IPS-20b (cell line): Measurements from ENCODE around the gene GAD2.

Source experiments
- H3K27ac ChIP-seq: one replicate; pipeline ENCODE4 v1.5.1; 2013; ENCODE audit warnings: low read length
- H3K27me3 ChIP-seq: 2 replicates; pipeline ENCODE4 v1.6.1; 2013; ENCODE audit warnings: mild to moderate bottlenecking, low read length, inconsistent platforms; ENCODE audit not compliant: insufficient read depth
- H3K36me3 ChIP-seq: 2 replicates; pipeline ENCODE4 v1.6.1; 2013; ENCODE audit warnings: low read depth, mild to moderate bottlenecking, inconsistent platforms, low read length, moderate library complexity; ENCODE audit not compliant: insufficient read depth
- H3K4me1 ChIP-seq: 2 replicates; pipeline ENCODE4 v1.6.1; 2013; ENCODE audit warnings: mild to moderate bottlenecking, control low read depth, inconsistent platforms, low read length, moderate library complexity; ENCODE audit not compliant: insufficient read depth
- H3K4me3 ChIP-seq: 2 replicates; pipeline ENCODE4 v1.5.1; 2013; ENCODE audit warnings: mild to moderate bottlenecking, low read length, inconsistent platforms
- H3K9ac ChIP-seq: 2 replicates; pipeline ENCODE4 v1.6.1; 2013; ENCODE audit warnings: low read depth, mild to moderate bottlenecking, inconsistent platforms, low read length, moderate library complexity
- H3K9me3 ChIP-seq: 2 replicates; pipeline ENCODE4 v1.6.1; 2013; ENCODE audit warnings: mild to moderate bottlenecking, low read depth, low read length, inconsistent platforms; ENCODE audit not compliant: insufficient read depth

The GAD2 gene

DNA sequence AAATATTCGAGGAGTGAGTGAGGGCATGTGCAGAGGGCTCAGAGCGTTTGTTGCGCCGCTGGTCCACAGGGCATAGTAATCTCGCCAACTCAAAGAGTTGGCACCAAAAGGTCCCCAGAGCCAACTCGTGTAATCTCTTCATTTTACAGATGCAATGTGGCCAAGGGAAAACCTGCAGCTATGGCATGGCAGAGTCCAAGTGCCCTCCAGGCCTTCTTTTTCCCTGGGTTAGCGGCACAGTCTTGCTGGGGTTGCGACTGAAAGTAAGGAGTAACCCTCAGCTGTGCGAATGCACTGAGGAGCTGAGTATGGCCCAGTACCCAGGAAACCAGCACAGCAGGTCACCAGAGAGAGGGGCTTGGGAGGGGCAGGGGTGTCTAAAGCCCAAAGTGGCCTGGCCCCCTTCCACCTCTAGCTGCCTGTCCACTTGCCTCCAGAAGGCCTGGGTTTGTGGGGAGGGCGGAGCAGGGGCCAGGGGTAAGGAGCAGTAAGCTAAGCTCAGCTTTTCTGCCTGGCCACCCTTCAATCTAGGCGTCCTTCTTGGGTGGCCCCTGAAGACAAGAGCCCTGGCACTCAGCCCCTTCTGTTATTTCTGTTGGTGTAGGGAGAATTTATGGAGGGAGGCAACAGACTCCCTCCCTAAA lies 3.3 kb upstream of the GAD2 start:
- H3K9me3 ChIP-seq, result no peaks in the 10 kb centered on the region
- H3K27ac ChIP-seq, result no peak overlapping the region
- H3K27me3 ChIP-seq, result peaks cover 100% of the 10 kb centered on the region
- peaks cover 26% of the 10 kb centered on the region; the same call in 1 of the 2 replicates for H3K4me1 ChIP-seq
- H3K4me3 ChIP-seq, result peak overlapping the region; percentile 57
- no peaks in the 10 kb centered on the region for H3K36me3 ChIP-seq
- no peak overlapping the region for H3K9ac ChIP-seq

DNA sequence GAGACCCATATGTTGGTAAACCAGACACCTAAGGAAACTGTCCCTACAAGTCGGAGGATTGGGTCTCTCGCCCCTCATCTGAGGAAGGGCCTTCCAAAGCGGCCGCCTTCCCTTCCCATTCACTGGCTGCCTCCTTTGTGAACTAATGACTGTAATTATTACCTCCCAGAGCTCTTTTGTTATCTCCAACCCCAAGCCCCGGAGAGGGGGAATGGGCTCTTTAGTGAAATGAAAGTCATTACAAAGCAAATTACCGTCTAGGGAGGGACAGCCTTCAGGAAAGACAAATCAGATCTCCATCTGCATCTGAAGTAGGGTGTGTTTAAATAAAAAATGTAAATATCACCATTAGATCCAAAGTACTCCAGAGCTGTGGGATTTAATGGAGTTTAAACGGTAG lies 2.6 kb upstream of the GAD2 start:
- no peak overlapping the region for H3K27ac ChIP-seq
- peaks cover 100% of the 10 kb centered on the region for H3K27me3 ChIP-seq
- H3K4me3 ChIP-seq, result peak overlapping the region; percentile 65
- H3K9ac ChIP-seq, result peak overlapping the region; percentile 40; the same call in 1 of the 2 replicates
- H3K4me1 ChIP-seq, result peaks cover 31% of the 10 kb centered on the region; the same call in 1 of the 2 replicates
- no peaks in the 10 kb centered on the region for H3K36me3 ChIP-seq
- H3K9me3 ChIP-seq, result no peaks in the 10 kb centered on the region

DNA sequence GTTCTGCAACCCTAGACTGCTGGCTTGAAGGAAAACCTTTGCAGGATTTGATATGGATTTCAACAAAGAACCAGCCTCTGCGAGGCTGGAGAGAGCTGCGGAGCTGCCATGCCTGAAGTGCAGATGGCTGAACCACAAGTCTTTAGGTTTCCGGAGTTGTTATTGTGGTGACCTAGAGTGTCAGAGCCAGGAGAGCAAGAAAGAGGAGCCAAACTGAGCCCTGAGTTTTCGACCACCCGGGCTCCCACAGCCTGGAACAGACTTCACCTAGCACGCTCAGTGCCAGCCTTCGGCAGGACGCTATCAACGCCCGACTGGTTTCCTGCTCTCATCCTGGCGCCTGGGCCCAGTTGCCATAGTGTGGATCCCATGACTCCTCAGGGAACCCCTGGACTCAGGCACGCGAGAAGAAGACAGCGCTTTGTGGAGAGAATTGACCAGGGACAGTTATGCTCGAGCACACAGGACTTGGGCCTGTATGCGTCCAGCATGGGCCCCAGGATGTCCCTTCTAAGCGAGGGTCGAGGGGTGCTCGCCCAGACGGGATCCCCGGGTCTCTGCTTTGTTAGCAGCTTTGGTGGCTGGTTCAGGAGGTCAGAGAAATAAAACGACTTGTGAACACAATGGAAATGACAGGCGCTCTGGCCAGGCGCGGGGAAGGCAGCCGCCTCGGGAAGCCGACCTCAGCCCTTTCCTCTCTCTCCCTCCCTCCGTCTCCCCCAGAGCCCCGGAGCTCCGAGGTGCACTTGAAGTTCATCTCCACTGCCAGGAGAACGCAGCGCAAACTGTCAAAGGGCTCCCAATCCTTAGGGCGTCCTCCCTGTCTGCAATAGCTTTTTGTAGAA lies 1.8 kb upstream of the GAD2 start:
- Histone ChIP-seq H3K4me1 (peaks cover 33% of the 10 kb centered on the region; the same call in 1 of the 2 replicates), H3K9me3 (no peaks in the 10 kb centered on the region), H3K9ac (peak overlapping the region; percentile 40), H3K4me3 (peak overlapping the region; percentile 65), H3K27ac (no peak overlapping the region), H3K27me3 (peaks cover 100% of the 10 kb centered on the region), H3K36me3 (no peaks in the 10 kb centered on the region)

DNA sequence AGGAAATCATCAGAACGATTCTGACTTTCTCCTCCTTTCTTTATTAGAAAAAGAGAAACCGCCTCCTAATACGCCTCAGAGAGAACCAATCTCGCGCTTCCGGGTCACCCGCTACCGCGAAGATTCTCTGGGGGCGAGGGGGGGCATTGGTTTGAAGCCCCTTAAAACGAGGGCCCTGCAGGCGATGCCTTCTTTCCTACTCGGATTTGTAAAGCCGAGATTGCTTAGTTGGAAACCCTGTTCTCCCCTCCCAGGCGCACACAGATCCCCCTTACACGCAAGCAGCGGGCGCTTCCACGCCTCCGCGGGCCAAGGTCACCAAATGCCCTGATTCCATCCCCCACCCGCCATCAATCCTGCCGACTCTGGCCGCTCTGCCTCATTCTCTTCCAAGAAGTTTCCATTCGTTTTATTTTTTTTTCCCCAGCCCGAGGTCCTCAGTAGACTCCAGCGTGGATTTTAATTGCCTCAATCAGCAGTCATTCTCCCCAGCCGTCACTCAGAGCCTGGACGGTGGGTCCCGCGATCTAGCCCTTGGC lies 1.1 kb upstream of the GAD2 start:
- H3K36me3 ChIP-seq, result no peaks in the 10 kb centered on the region
- H3K4me3 ChIP-seq, result peak overlapping the region; percentile 65
- H3K27ac ChIP-seq, result no peak overlapping the region
- H3K27me3 ChIP-seq, result peaks cover 100% of the 10 kb centered on the region
- H3K4me1 ChIP-seq, result peaks cover 35% of the 10 kb centered on the region; the same call in 1 of the 2 replicates
- 0 out of 2 replicates have a peak overlapping the region, but pooled peaks have one; percentile 36 for H3K9ac ChIP-seq
- H3K9me3 ChIP-seq, result no peaks in the 10 kb centered on the region

DNA sequence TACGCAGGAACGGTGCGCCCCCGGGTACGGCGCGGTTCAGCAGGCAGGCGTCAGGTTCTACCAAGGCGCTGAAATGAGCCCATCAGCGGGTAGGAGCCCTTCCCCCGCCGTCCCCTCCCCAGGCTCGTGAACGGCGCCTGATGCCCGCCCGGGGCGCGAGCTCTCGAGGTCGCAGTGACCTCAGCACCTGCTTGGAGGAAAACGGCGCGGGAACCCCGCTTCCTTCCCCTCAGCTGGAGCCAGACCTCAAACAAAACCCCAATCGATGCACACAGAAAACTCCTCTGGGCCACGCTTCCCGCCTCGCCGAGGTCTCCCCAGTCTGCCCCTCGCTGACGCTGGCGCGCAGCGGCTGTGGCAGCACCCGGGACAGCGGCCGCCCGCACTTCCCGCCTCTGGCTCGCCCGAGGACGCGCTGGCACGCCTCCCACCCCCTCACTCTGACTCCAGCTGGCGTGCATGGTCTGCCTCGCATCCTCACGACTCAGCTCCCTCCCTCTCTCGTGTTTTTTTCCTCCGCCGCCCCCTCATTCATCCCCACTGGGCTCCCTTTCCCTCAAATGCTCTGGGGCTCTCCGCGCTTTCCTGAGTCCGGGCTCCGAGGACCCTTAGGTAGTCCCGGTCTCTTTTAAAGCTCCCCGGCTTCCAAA lies 514 bp upstream of the GAD2 start:
- Histone ChIP-seq H3K27me3 (peaks cover 100% of the 10 kb centered on the region), H3K4me3 (peak overlapping the region; percentile 65)

DNA sequence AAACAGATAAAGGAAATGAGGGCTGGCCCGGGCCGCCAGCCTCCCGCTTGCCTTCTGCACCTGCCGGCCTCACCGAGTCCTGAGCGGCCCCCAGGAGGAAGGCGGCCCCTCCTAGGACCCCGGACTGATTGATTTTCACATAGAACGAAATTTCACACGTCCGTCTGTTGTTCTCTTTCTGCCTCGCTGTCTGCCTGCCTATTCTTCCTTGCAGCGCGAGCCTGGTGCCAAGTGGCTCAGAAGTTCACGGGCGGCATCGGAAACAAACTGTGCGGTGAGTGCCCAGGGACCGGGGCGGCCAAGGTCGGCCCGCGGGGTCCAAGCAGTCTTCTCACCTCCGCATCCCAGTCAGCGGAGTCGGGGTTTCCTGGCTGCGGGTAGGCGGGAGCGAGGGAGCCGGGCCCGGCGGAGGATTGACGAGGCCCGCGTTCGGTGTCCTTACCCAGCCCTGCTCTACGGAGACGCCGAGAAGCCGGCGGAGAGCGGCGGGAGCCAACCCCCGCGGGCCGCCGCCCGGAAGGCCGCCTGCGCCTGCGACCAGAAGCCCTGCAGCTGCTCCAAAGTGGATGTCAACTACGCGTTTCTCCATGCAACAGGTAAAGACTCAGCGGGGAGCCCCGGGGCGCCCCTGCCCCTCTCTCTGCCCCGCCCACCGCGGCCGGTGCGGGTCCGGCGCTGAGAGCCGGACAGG lies 967 bp downstream of the GAD2 start:
- Histone ChIP-seq H3K27ac (no peak overlapping the region), H3K27me3 (peaks cover 97% of the 10 kb centered on the region), H3K36me3 (no peaks in the 10 kb centered on the region), H3K9me3 (no peaks in the 10 kb centered on the region), H3K9ac (no peak overlapping the region), H3K4me1 (peaks cover 30% of the 10 kb centered on the region; the same call in 1 of the 2 replicates), H3K4me3 (peak overlapping the region; percentile 65; the same call in 1 of the 2 replicates)

More for the DNA sequence above, 514 bp upstream of the GAD2 start:
- 0 out of 2 replicates have a peak overlapping the region, but pooled peaks have one; percentile 17 for H3K9ac ChIP-seq
- H3K27ac ChIP-seq, result no peak overlapping the region
- H3K9me3 ChIP-seq, result no peaks in the 10 kb centered on the region
- peaks cover 35% of the 10 kb centered on the region; the same call in 1 of the 2 replicates for H3K4me1 ChIP-seq
- H3K36me3 ChIP-seq, result no peaks in the 10 kb centered on the region

DNA sequence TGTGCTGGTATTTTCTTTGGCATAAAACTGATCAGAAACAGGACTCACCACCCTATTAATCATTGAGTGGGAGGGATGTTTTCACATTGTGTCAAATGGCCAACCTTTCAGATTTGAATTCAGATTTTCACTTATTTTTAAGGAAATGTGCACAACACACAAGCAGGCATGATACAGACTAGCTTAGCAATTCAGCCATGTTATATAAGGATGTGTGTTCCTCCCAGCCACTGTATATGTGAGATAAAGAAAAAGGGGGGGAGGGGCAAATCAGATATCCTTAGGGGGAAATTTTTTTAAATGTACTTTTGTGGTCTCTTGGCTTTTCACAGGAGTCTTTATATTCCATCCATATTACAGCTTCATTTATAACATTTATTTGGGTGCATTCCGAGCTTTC lies 3.1 kb downstream of the GAD2 start:
- no peak overlapping the region for H3K9ac ChIP-seq
- no peak overlapping the region for H3K4me3 ChIP-seq
- no peaks in the 10 kb centered on the region for H3K36me3 ChIP-seq
- H3K27me3 ChIP-seq, result peaks cover 88% of the 10 kb centered on the region
- H3K9me3 ChIP-seq, result no peaks in the 10 kb centered on the region
- peaks cover 14% of the 10 kb centered on the region; the same call in 1 of the 2 replicates for H3K4me1 ChIP-seq
- H3K27ac ChIP-seq, result no peak overlapping the region

DNA sequence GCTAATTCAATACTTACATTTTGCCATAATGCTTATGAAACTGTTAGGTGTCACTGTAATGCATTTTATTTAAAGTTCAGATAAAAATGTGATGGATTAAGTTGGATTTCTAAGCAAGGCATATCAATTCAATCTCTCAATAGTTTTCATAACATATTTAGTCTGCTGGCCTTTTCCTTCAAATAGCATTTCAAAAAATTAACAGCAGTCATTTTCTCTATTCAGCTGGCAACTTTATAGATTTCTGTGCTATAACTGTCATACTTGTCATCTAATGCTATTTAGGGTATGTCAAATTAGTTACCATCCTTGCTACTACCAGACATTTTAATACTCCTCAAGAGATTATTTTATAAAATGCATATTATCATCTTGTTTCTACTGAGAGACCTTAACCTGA lies 4.3 kb downstream of the GAD2 start:
- no peaks in the 10 kb centered on the region for H3K9me3 ChIP-seq
- no peaks in the 10 kb centered on the region for H3K36me3 ChIP-seq
- peaks cover 12% of the 10 kb centered on the region; the same call in 1 of the 2 replicates for H3K4me1 ChIP-seq
- H3K4me3 ChIP-seq, result no peak overlapping the region
- H3K27ac ChIP-seq, result no peak overlapping the region
- H3K9ac ChIP-seq, result no peak overlapping the region
- H3K27me3 ChIP-seq, result peaks cover 76% of the 10 kb centered on the region

DNA sequence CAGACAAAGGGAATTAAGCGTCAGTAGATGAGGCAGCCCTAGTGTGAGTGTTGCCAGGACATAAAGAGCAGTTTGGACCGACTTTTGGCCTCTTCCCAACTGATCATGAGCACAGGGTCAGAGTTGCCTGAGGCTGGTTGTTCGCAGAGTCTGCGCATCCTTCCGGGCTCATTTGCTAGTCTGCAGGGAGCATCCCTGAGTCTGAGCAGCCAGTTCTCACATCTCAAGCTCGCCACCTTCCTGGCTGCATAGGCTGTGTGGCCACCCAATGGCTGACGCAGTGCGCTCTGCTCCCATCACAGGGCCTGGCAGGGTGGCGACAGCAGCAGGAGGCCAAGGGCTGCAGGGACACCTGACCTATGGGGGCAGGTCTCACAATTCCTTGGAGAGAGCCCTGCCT lies 5.0 kb downstream of the GAD2 start:
- Histone ChIP-seq H3K36me3 (no peaks in the 10 kb centered on the region), H3K4me1 (peaks cover 12% of the 10 kb centered on the region; the same call in 1 of the 2 replicates), H3K9me3 (no peaks in the 10 kb centered on the region), H3K27me3 (peaks cover 70% of the 10 kb centered on the region), H3K27ac (no peak overlapping the region), H3K9ac (no peak overlapping the region), H3K4me3 (no peak overlapping the region)

DNA sequence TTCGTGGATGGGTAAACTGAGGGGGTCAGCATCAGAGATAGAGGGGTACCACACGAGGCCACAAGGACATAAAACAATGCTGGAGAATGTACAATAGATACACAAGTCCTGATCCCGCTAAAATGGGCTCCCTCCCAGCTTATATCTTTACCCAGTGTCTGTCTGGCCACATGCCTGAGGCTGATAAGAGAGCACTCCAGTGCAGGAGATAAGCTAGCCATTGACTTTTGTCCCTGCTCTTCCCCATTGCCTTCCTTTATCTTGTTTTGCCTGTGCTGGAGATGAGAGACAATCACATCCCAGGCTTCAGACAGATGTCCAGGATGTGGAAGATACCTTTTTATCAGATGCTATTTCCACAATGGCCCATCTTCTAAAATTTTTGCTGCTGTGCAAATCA lies 6.0 kb downstream of the GAD2 start:
- Histone ChIP-seq H3K9me3 (no peaks in the 10 kb centered on the region), H3K9ac (no peak overlapping the region), H3K4me1 (peaks cover 8% of the 10 kb centered on the region; the same call in 1 of the 2 replicates), H3K27ac (no peak overlapping the region), H3K36me3 (no peaks in the 10 kb centered on the region), H3K4me3 (no peak overlapping the region), H3K27me3 (peaks cover 59% of the 10 kb centered on the region)

DNA sequence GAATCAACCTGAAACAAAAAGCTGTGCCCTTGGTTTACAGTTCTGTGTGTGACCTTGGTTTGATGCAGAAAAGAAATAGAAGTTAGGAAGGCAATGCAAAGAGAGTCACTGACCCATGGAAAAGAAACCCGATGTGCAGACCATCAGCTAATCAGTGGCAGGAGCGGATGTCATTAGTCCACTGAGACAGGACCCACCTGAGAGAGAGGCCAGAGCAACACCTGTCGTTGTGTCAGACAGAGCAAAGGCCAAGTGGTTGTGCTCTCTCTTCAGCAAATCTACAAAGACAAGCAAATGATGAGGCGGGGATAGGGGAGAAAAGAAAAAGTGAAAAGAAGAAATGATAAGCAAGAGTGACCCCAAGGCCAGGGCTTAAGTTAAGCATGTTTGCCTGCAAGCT lies 8.7 kb downstream of the GAD2 start:
- Histone ChIP-seq H3K9me3 (no peaks in the 10 kb centered on the region), H3K4me1 (no peaks in the 10 kb centered on the region), H3K36me3 (no peaks in the 10 kb centered on the region), H3K27me3 (peaks cover 32% of the 10 kb centered on the region), H3K4me3 (no peak overlapping the region), H3K9ac (no peak overlapping the region), H3K27ac (no peak overlapping the region)
